ENCODE data around the gene FOXL1.

GRCh38 chr16:86614699-86615098 lies 36.4 kb downstream of the FOXL1 start:
- TF ChIP-seq CTCF (IDR thresholded peaks at IDR 0.05) (no peak), ZFX (IDR thresholded peaks at IDR 0.05; ENCODE audit: borderline replicate concordance) (no peak)
